ENCODE data around the gene HSFX4.
"Not testable (repeated sequence)": the region's sequence is repeated elsewhere in the genome, so short reads cannot be mapped to it uniquely, and the experiment has no call there.

- not testable (repeated sequence) for TF ChIP-seq CTCF, POLR2A (IDR thresholded peaks at IDR 0.05)
Observed at GRCh38 chrX:149928635-149929034, 738 bp upstream of the HSFX4 start.
